GM19452 (cell line): ENCODE results near the gene SLC25A17.
A peak's percentile ranks its signal among the peaks of the same experiment; 100 is the strongest.
"Not testable (repeated sequence)": the region's sequence is repeated elsewhere in the genome, so short reads cannot be mapped to it uniquely, and the experiment has no call there.

Experiments used
- ATAC-seq: cut with Tn5 transposase; IDR thresholded peaks from one replicate; pipeline ENCODE4 v1.9.1; 2021; ENCODE audit not compliant: unreplicated experiment

The SLC25A17 gene

GRCh38 chr22:40818747-40819598, at the start of gene SLC25A17:
Gene SLC25A17, minus strand, starts transcription at chr22:40819346. Its CDS starts 98 bp downstream, at chr22:40819248.
- ATAC-seq, result peak; percentile 59

GRCh38 chr22:40868379-40868778, 49.2 kb upstream of the SLC25A17 start:
- ATAC-seq, result not testable (repeated sequence)

- no peak for ATAC-seq
Measured at GRCh38 chr22:40867109-40867508, 48.0 kb upstream of the SLC25A17 start.

- no peak for ATAC-seq
Measured at GRCh38 chr22:40862537-40862936, 43.4 kb upstream of the SLC25A17 start.

- ATAC-seq, result no peak
Measured at GRCh38 chr22:40862013-40862412, 42.9 kb upstream of the SLC25A17 start, which contains the start of gene DNAJB7. Gene DNAJB7, minus strand, starts transcription at chr22:40862113. Its CDS starts 119 bp downstream, at chr22:40861994.

- no peak for ATAC-seq
Measured at GRCh38 chr22:40857309-40857855, 38.2 kb upstream of the SLC25A17 start.

GRCh38 chr22:40856513-40857308, 37.6 kb upstream of the SLC25A17 start, which contains the start of the genes ST13 and XPNPEP3:
Gene ST13, minus strand, starts transcription at chr22:40856639. Its CDS starts 99 bp downstream, at chr22:40856540.
Gene XPNPEP3, plus strand, starts transcription at chr22:40857148. Its CDS starts 34 bp downstream, at chr22:40857182.
- peak; percentile 83 for ATAC-seq

GRCh38 chr22:40855979-40856512, 36.9 kb upstream of the SLC25A17 start:
- peak; percentile 10 for ATAC-seq

- ATAC-seq, result no peak
Measured at GRCh38 chr22:40855071-40855978, 36.2 kb upstream of the SLC25A17 start.

- no peak for ATAC-seq
Measured at GRCh38 chr22:40853961-40854360, 34.8 kb upstream of the SLC25A17 start.

- ATAC-seq, result no peak
Measured at GRCh38 chr22:40853333-40853732, 34.2 kb upstream of the SLC25A17 start.

- not testable (repeated sequence) for ATAC-seq
Measured at GRCh38 chr22:40845816-40846215, 26.7 kb upstream of the SLC25A17 start.

- ATAC-seq, result no peak
Measured at GRCh38 chr22:40844951-40845350, 25.8 kb upstream of the SLC25A17 start.

GRCh38 chr22:40838486-40838885, 19.3 kb upstream of the SLC25A17 start:
- ATAC-seq, result no peak

- ATAC-seq, result no peak
Measured at GRCh38 chr22:40834619-40835018, 15.5 kb upstream of the SLC25A17 start.

- ATAC-seq, result no peak
Measured at GRCh38 chr22:40829131-40829530, 10.0 kb upstream of the SLC25A17 start.

GRCh38 chr22:40826984-40827741, 8.0 kb upstream of the SLC25A17 start:
- no peak for ATAC-seq

GRCh38 chr22:40826292-40826691, 7.1 kb upstream of the SLC25A17 start:
- not testable (repeated sequence) for ATAC-seq

GRCh38 chr22:40823426-40823825, 4.3 kb upstream of the SLC25A17 start:
- no peak for ATAC-seq
